K562 (cell line): Measurements from ENCODE around the gene PLSCR3. TPM values are rescaled to one million over a fixed set of nuclear protein-coding genes. Genes with fewer than 3 reads are reported as not detected.

Experiments
- CCNT2 ChIP-seq: IDR thresholded peaks from 2 replicates; pipeline ENCODE4 v1.6.1; 2011; ENCODE audit warnings: borderline replicate concordance, low read depth, mild to moderate bottlenecking, moderate library complexity, mixed read lengths, low read length; ENCODE audit not compliant: insufficient read length; ENCODE audit errors: extremely low read depth
- EWSR1 ChIP-seq: fragments of 450-650 bp; IDR thresholded peaks from 2 replicates; pipeline ENCODE4 v1.6.1; 2018; ENCODE audit warnings: borderline replicate concordance, mild to moderate bottlenecking, low read depth, moderate library complexity; ENCODE audit not compliant: partially characterized antibody
- KLF1 ChIP-seq: fragments of 450-650 bp; IDR thresholded peaks from 2 replicates; pipeline ENCODE4 v1.6.1; 2016; ENCODE audit warnings: missing genetic modification characterization, missing compliant biosample characterization
- MTF1 ChIP-seq: fragments of 250-450 bp; sonication (Bioruptor Pico); IDR thresholded peaks from 2 replicates; pipeline ENCODE4 v1.9.0; 2021; ENCODE audit warnings: moderate library complexity, mild to moderate bottlenecking, inconsistent platforms, borderline replicate concordance
- polyA plus RNA-seq, 8 experiments: library from polyadenylated mRNA; depleted of rRNA in 4 of 8; stranded (reverse) in 5 of 8; unstranded in 3 of 8; fragments of >200 nt; fragmentation: Nextera tagmentation in 2 of 8; fragmentation: Illumina TruSeq in 1 of 8; extraction: Ambion mirVana in 2 of 8; extraction: Trizol in 1 of 8; gene quantifications; 2 replicates each; pipeline versions ENCODE4 v1.2.1 to v1.2.3, GENCODE V29; 2011 to 2014; ENCODE audit warnings: inconsistent platforms in 1 of 8, missing spikeins in 1 of 8
- total RNA-seq, 7 experiments: library from RNA; depleted of rRNA in 6 of 7; stranded (reverse); fragments of >200 nt in 6 of 7; fragmentation: Illumina TruSeq in 2 of 7; extraction: Trizol in 2 of 7; gene quantifications; 2 replicates each; pipeline versions ENCODE4 v1.2.1 to v1.2.3, GENCODE V29; 2011 to 2021; ENCODE audit warnings: low replicate concordance in 1 of 7
- TF ChIP-seq, protein P1 (sequence below): sonication (generic); formaldehyde crosslinking; IDR thresholded peaks from 2 replicates; pipeline ENCODE4 v1.8.0; 2023; ENCODE audit warnings: mild to moderate bottlenecking, missing genetic modification reagents

Gene PLSCR3
- total and polyA plus RNA-seq, 9 of the 15 experiments (the other 6 are each of a cell fraction or from before 2014, with no cell fraction given): 3.2 to 16.8 (median 4.5) TPM

DNA sequence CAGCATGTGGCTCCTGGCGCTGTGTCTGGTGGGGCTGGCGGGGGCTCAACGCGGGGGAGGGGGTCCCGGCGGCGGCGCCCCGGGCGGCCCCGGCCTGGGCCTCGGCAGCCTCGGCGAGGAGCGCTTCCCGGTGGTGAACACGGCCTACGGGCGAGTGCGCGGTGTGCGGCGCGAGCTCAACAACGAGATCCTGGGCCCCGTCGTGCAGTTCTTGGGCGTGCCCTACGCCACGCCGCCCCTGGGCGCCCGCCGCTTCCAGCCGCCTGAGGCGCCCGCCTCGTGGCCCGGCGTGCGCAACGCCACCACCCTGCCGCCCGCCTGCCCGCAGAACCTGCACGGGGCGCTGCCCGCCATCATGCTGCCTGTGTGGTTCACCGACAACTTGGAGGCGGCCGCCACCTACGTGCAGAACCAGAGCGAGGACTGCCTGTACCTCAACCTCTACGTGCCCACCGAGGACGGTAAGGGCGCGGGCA is 14.0 kb upstream of the PLSCR3 start (continued):
- no peak for TF ChIP-seq CCNT2
- no peak for TF ChIP-seq MTF1 (CRISPR knock-in tag)
- TF ChIP-seq KLF1 (tag): no peak
- TF ChIP-seq, protein P1, sequence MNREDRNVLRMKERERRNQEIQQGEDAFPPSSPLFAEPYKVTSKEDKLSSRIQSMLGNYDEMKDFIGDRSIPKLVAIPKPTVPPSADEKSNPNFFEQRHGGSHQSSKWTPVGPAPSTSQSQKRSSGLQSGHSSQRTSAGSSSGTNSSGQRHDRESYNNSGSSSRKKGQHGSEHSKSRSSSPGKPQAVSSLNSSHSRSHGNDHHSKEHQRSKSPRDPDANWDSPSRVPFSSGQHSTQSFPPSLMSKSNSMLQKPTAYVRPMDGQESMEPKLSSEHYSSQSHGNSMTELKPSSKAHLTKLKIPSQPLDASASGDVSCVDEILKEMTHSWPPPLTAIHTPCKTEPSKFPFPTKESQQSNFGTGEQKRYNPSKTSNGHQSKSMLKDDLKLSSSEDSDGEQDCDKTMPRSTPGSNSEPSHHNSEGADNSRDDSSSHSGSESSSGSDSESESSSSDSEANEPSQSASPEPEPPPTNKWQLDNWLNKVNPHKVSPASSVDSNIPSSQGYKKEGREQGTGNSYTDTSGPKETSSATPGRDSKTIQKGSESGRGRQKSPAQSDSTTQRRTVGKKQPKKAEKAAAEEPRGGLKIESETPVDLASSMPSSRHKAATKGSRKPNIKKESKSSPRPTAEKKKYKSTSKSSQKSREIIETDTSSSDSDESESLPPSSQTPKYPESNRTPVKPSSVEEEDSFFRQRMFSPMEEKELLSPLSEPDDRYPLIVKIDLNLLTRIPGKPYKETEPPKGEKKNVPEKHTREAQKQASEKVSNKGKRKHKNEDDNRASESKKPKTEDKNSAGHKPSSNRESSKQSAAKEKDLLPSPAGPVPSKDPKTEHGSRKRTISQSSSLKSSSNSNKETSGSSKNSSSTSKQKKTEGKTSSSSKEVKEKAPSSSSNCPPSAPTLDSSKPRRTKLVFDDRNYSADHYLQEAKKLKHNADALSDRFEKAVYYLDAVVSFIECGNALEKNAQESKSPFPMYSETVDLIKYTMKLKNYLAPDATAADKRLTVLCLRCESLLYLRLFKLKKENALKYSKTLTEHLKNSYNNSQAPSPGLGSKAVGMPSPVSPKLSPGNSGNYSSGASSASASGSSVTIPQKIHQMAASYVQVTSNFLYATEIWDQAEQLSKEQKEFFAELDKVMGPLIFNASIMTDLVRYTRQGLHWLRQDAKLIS: no peak
- no peak for TF ChIP-seq EWSR1
